IMR-90 (cell line): ENCODE data around the gene UBE2QL1. TPM values are rescaled to one million over a fixed set of nuclear protein-coding genes. Genes with fewer than 3 reads are reported as not detected.

ENCODE experiments used
- ATAC-seq: fragments of 200-7000 bp; cut with Tn5 transposase; 2 replicates; pipeline ENCODE4 v1.9.1; 2020; ENCODE audit warnings: low read depth, mild to moderate bottlenecking, moderate library complexity
- BruUV-seq: library from RNA; stranded (reverse); fragments of 400-500 nt; replicated peaks from 2 replicates; lab custom pipeline; 2021; lab: Mats Ljungman, UMichigan
- CTCF ChIA-PET: fragments of 300-600 bp; formaldehyde crosslinking; extraction: SDS; loops from one replicate; lab custom pipeline; 2021; ENCODE audit warnings: antibody characterized with exemption; lab: Yijun Ruan, JAX
- POLR2A ChIA-PET: fragments of 300-600 bp; sonication (Branson Sonifier 250); formaldehyde crosslinking; loops from one replicate; lab custom pipeline; 2022; ENCODE audit warnings: antibody characterized with exemption; ENCODE audit not compliant: unreplicated experiment; lab: Charles Lee
- DNase-seq: peaks from one replicate; pipeline ENCODE4 v3.0.0; 2013
- H2AFZ ChIP-seq: replicated peaks from 2 replicates; pipeline ENCODE3; 2013; ENCODE audit warnings: low read length, mild to moderate bottlenecking; ENCODE audit not compliant: poor library complexity
- H2AK5ac ChIP-seq: 2 replicates; pipeline ENCODE4 v1.6.1; 2013; ENCODE audit warnings: low read depth, low read length, inconsistent platforms
- H2AK9ac ChIP-seq: replicated peaks from 2 replicates; pipeline ENCODE3; 2013; ENCODE audit warnings: mild to moderate bottlenecking, low read depth, low read length, moderate library complexity; ENCODE audit not compliant: poor library complexity
- H2BK120ac ChIP-seq: 2 replicates; pipeline ENCODE4 v1.6.1; 2013; ENCODE audit warnings: low read depth, low read length, inconsistent platforms
- H2BK15ac ChIP-seq: 3 replicates; pipeline ENCODE4 v1.6.1; 2013; ENCODE audit warnings: low read depth, low read length, inconsistent platforms
- H2BK20ac ChIP-seq: 2 replicates; pipeline ENCODE4 v1.6.1; 2013; ENCODE audit warnings: low read depth, mild to moderate bottlenecking, inconsistent platforms, low read length, moderate library complexity
- H2BK5ac ChIP-seq: 2 replicates; pipeline ENCODE4 v1.6.1; 2013; ENCODE audit warnings: mild to moderate bottlenecking, low read depth, low read length, inconsistent platforms; ENCODE audit not compliant: poor library complexity, severe bottlenecking
- H3K14ac ChIP-seq: replicated peaks from 2 replicates; pipeline ENCODE4 v1.6.1; 2013; ENCODE audit warnings: low read depth, low read length, inconsistent platforms
- H3K18ac ChIP-seq: 2 replicates; pipeline ENCODE4 v1.6.1; 2013; ENCODE audit warnings: low read depth, low read length, control low read depth
- H3K23ac ChIP-seq: 2 replicates; pipeline ENCODE4 v1.6.1; 2013; ENCODE audit warnings: low read depth, low read length, inconsistent platforms
- H3K27ac ChIP-seq: 2 replicates; pipeline ENCODE4 v1.5.1; 2013; ENCODE audit warnings: mild to moderate bottlenecking, control low read depth, low read length; ENCODE audit not compliant: insufficient read depth
- H3K27me3 ChIP-seq: 2 replicates; pipeline ENCODE4 v1.6.1; 2013; ENCODE audit warnings: low read length; ENCODE audit not compliant: control insufficient read depth, insufficient read depth
- H3K36me3 ChIP-seq: 2 replicates; pipeline ENCODE4 v1.6.1; 2013; ENCODE audit warnings: low read length, mixed read lengths; ENCODE audit not compliant: control insufficient read depth, insufficient read depth
- H3K4ac ChIP-seq: 2 replicates; pipeline ENCODE4 v1.6.1; 2013; ENCODE audit warnings: low read depth, low read length, inconsistent platforms
- H3K4me1 ChIP-seq: 2 replicates; pipeline ENCODE4 v1.6.1; 2013; ENCODE audit warnings: low read length, mixed read lengths; ENCODE audit not compliant: control insufficient read depth, insufficient read depth
- H3K4me2 ChIP-seq: 2 replicates; pipeline ENCODE4 v1.6.1; 2013; ENCODE audit warnings: low read depth, mild to moderate bottlenecking, control low read depth, low read length, moderate library complexity
- H3K4me3 ChIP-seq: 2 replicates; pipeline ENCODE4 v1.5.1; 2013; ENCODE audit warnings: low read depth, mild to moderate bottlenecking, control low read depth, low read length, moderate library complexity; ENCODE audit not compliant: insufficient read depth
- H3K56ac ChIP-seq: 2 replicates; pipeline ENCODE4 v1.6.1; 2013; ENCODE audit warnings: low read length, inconsistent platforms; ENCODE audit not compliant: insufficient read depth; ENCODE audit errors: extremely low read depth
- H3K79me1 ChIP-seq, 2 experiments: 2 replicates each; pipeline ENCODE4 v1.6.1; 2013; ENCODE audit warnings: low read length in 2 of 2, inconsistent platforms in 1 of 2, low read depth in 1 of 2
- H3K9ac ChIP-seq: 2 replicates; pipeline ENCODE4 v1.6.1; 2013; ENCODE audit warnings: low read depth, low read length, control low read depth
- H3K9me1 ChIP-seq: 2 replicates; pipeline ENCODE4 v1.6.1; 2013; ENCODE audit warnings: low read length, inconsistent platforms; ENCODE audit not compliant: insufficient read depth
- H3K9me3 ChIP-seq: 2 replicates; pipeline ENCODE4 v1.6.1; 2013; ENCODE audit warnings: low read length; ENCODE audit not compliant: control insufficient read depth, insufficient read depth
- H4K20me1 ChIP-seq: 2 replicates; pipeline ENCODE4 v1.6.1; 2013; ENCODE audit warnings: low read length, inconsistent platforms; ENCODE audit not compliant: insufficient read depth
- H4K5ac ChIP-seq: 2 replicates; pipeline ENCODE4 v1.6.1; 2013; ENCODE audit warnings: mild to moderate bottlenecking, low read depth, low read length, control low read depth
- H4K8ac ChIP-seq, 2 experiments: 2 replicates each; pipeline ENCODE4 v1.6.1; 2013; ENCODE audit warnings: low read depth in 2 of 2, low read length in 2 of 2, control low read depth in 1 of 2, inconsistent platforms in 1 of 2
- H4K91ac ChIP-seq: 2 replicates; pipeline ENCODE4 v1.6.1; 2013; ENCODE audit warnings: low read depth, low read length, inconsistent platforms; ENCODE audit not compliant: insufficient read depth
- CEBPB ChIP-seq: IDR thresholded peaks from 2 replicates; pipeline ENCODE4 v1.6.1; 2012; ENCODE audit warnings: low read depth, low read length, improper control_type of control experiment
- CHD1 ChIP-seq: IDR thresholded peaks from 2 replicates; pipeline ENCODE4 v1.6.1; 2012; ENCODE audit warnings: low read depth, low read length, improper control_type of control experiment
- FOS ChIP-seq: fragments of 150-350 bp; IDR thresholded peaks from 2 replicates; pipeline ENCODE4 v1.6.1; 2016; ENCODE audit warnings: low read depth, low read length
- MAFK ChIP-seq: IDR thresholded peaks from 2 replicates; pipeline ENCODE4 v1.6.1; 2012; ENCODE audit warnings: low read depth, low read length, improper control_type of control experiment
- MXI1 ChIP-seq: IDR thresholded peaks from 2 replicates; pipeline ENCODE4 v1.6.1; 2012; ENCODE audit warnings: low read depth, mild to moderate bottlenecking, low read length, moderate library complexity, borderline replicate concordance
- NFE2L2 ChIP-seq: fragments of 150-350 bp; IDR thresholded peaks from 2 replicates; pipeline ENCODE4 v1.6.1; 2016; ENCODE audit warnings: low read depth, mild to moderate bottlenecking, low read length
- POLR2A ChIP-seq: IDR thresholded peaks from 2 replicates; pipeline ENCODE4 v1.6.1; 2012; ENCODE audit warnings: mild to moderate bottlenecking, low read depth, low read length
- RAD21 ChIP-seq: IDR thresholded peaks from 2 replicates; pipeline ENCODE4 v1.6.1; 2012; ENCODE audit warnings: low read length, improper control_type of control experiment
- RFX5 ChIP-seq: IDR thresholded peaks from 2 replicates; pipeline ENCODE4 v1.8.0; 2012; ENCODE audit warnings: low read depth, mild to moderate bottlenecking, low read length, moderate library complexity
- SMC3 ChIP-seq: fragments of 150-350 bp; IDR thresholded peaks from 2 replicates; pipeline ENCODE4 v1.6.1; 2016; ENCODE audit warnings: low read depth, mild to moderate bottlenecking, antibody characterized with exemption, low read length, moderate library complexity
- WGBS, 2 experiments: methylation state at CpG; one replicate each; pipeline versions ENCODE4 v1.1.5 to v1.1.7; 2013; ENCODE audit warnings: missing lambda C conversion rate in 2 of 2; ENCODE audit not compliant: insufficient read length in 1 of 2; ENCODE audit errors: extremely low coverage in 2 of 2; 5-methylcytosine and 5-hydroxymethylcytosine counted together
- dilution Hi-C: fragments of 300-500 bp; cut with HindIII; formaldehyde crosslinking; loops from one replicate; pipeline ENCODE4 v1.14.3; 2018; ENCODE audit warnings: low sequenced_read_pairs; ENCODE audit not compliant: unreplicated experiment
- in situ Hi-C: fragments of 300-500 bp; cut with MboI; formaldehyde crosslinking; loops from 3 replicates; pipeline ENCODE4 v1.14.3; 2019; ENCODE audit warnings: low sequenced_read_pairs, inconsistent platforms, mixed read lengths
- intact Hi-C: fragments of 100-400 bp; cut with micrococcal nuclease; formaldehyde crosslinking; loops from 2 replicates; pipeline ENCODE4 v1.10.0; 2022
- polyA plus RNA-seq, 3 experiments: library from polyadenylated mRNA; depleted of rRNA; stranded (reverse); fragments of >200 nt; gene quantifications; 2 replicates each; pipeline ENCODE4 v1.2.3, GENCODE V29; 2012; ENCODE audit warnings: low replicate concordance in 1 of 3
- total RNA-seq: library from RNA; depleted of rRNA; stranded (reverse); fragments of >200 nt; gene quantifications from 2 replicates; pipeline ENCODE4 v1.2.3, GENCODE V29; 2012
- TF ChIP-seq, protein P1 (sequence below): fragments of 150-350 bp; IDR thresholded peaks from 2 replicates; pipeline ENCODE4 v1.6.1; 2017; ENCODE audit warnings: mild to moderate bottlenecking, antibody characterized with exemption, low read length, low read depth
- TF ChIP-seq, protein P2 (sequence below): conservative IDR thresholded peaks from 2 replicates; pipeline ENCODE4 v1.5.1; 2012; ENCODE audit warnings: mild to moderate bottlenecking, low read depth, low read length, improper control_type of control experiment
- TF ChIP-seq, protein P3 (sequence below): fragments of 150-350 bp; IDR thresholded peaks from 2 replicates; pipeline ENCODE4 v1.6.1; 2016; ENCODE audit warnings: low read depth, mild to moderate bottlenecking, low read length, moderate library complexity, borderline replicate concordance

Gene UBE2QL1
- total and polyA plus RNA-seq, 2 of the 4 experiments (the other 2 are of a cell fraction) = not detected

DNA sequence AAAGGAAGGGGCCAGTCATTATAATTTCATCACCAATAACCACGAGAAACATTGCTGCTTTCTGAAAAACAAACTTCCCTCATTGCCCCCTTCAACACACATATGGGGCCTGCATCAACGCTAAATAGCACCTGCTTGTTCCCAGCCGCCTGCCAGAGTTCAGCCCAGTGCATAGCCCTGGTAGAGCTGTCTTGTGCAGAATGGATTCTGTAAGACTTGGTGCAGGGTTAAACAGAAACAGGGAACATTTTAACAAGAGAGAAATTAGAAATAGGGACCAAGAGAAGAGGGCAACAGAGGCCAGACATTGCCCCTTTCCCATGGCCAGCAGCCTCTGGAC is 56.7 kb downstream of the UBE2QL1 start:
- no peak for ATAC-seq
- H3K4ac ChIP-seq = no peak overlapping the region
- no peak overlapping the region for H3K4me3 ChIP-seq
- H3K79me1 ChIP-seq = no peaks in the 10 kb centered on the region
- POLR2A ChIA-PET = no interaction called here
- H2AFZ ChIP-seq = no peak overlapping the region
- no peak overlapping the region for H3K56ac ChIP-seq
- no peaks in the 10 kb centered on the region for H3K4me1 ChIP-seq
- no peaks in the 10 kb centered on the region for H3K36me3 ChIP-seq
- no peak overlapping the region for H2AK5ac ChIP-seq
- H3K9me3 ChIP-seq = peaks cover 2% of the 10 kb centered on the region; the same call in 1 of the 2 replicates
- H3K27ac ChIP-seq = no peak overlapping the region
- dilution Hi-C loops = no loop called here
- H3K27me3 ChIP-seq = no peaks in the 10 kb centered on the region
- no peak overlapping the region for H3K18ac ChIP-seq
- no peak for DNase-seq
- H2BK5ac ChIP-seq = no peak overlapping the region
- H2BK20ac ChIP-seq = no peak overlapping the region
- no peak overlapping the region for H3K4me2 ChIP-seq
- intact Hi-C loops = no loop called here
- no peak overlapping the region for H2BK120ac ChIP-seq
- H2BK15ac ChIP-seq = no peak overlapping the region
- no peak overlapping the region for H4K8ac ChIP-seq
- CTCF ChIA-PET = no interaction called here
- no CpG with 5 or more reads among the region's 3 CpGs for WGBS, 2 experiments
- TF ChIP-seq NFE2L2 (no peak), CHD1 (no peak), CEBPB (no peak), FOS (no peak), MAFK (no peak), RAD21 (no peak), SMC3 (no peak), RFX5 (no peak), POLR2A (no peak), MXI1 (no peak)
- TF ChIP-seq, protein P1, sequence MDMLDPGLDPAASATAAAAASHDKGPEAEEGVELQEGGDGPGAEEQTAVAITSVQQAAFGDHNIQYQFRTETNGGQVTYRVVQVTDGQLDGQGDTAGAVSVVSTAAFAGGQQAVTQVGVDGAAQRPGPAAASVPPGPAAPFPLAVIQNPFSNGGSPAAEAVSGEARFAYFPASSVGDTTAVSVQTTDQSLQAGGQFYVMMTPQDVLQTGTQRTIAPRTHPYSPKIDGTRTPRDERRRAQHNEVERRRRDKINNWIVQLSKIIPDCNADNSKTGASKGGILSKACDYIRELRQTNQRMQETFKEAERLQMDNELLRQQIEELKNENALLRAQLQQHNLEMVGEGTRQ = no peak
- TF ChIP-seq, protein P2, sequence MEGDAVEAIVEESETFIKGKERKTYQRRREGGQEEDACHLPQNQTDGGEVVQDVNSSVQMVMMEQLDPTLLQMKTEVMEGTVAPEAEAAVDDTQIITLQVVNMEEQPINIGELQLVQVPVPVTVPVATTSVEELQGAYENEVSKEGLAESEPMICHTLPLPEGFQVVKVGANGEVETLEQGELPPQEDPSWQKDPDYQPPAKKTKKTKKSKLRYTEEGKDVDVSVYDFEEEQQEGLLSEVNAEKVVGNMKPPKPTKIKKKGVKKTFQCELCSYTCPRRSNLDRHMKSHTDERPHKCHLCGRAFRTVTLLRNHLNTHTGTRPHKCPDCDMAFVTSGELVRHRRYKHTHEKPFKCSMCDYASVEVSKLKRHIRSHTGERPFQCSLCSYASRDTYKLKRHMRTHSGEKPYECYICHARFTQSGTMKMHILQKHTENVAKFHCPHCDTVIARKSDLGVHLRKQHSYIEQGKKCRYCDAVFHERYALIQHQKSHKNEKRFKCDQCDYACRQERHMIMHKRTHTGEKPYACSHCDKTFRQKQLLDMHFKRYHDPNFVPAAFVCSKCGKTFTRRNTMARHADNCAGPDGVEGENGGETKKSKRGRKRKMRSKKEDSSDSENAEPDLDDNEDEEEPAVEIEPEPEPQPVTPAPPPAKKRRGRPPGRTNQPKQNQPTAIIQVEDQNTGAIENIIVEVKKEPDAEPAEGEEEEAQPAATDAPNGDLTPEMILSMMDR = no peak
- TF ChIP-seq, protein P3, sequence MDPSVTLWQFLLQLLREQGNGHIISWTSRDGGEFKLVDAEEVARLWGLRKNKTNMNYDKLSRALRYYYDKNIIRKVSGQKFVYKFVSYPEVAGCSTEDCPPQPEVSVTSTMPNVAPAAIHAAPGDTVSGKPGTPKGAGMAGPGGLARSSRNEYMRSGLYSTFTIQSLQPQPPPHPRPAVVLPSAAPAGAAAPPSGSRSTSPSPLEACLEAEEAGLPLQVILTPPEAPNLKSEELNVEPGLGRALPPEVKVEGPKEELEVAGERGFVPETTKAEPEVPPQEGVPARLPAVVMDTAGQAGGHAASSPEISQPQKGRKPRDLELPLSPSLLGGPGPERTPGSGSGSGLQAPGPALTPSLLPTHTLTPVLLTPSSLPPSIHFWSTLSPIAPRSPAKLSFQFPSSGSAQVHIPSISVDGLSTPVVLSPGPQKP = no peak
- H3K9ac ChIP-seq = no peak overlapping the region
- H4K20me1 ChIP-seq = no peaks in the 10 kb centered on the region
- no peak overlapping the region for H4K91ac ChIP-seq
- no peak overlapping the region for H3K23ac ChIP-seq
- H2AK9ac ChIP-seq = no peak overlapping the region
- in situ Hi-C loops = no loop called here
- H3K14ac ChIP-seq = no peak overlapping the region
- H3K9me1 ChIP-seq = no peaks in the 10 kb centered on the region
- no TSS peak for BruUV-seq
- H4K5ac ChIP-seq = no peak overlapping the region
